HEK293T (cell line): ENCODE measurements around the gene RAPGEF1.
A peak's percentile ranks its signal among the peaks of the same experiment; 100 is the strongest.

ENCODE experiments used
- CTCF ChIA-PET: fragments of 350-600 bp; formaldehyde crosslinking; extraction: SDS; loops from one replicate; lab custom pipeline; 2021; ENCODE audit warnings: antibody characterized with exemption, inconsistent platforms; lab: Yijun Ruan, JAX
- POLR2A ChIA-PET: fragments of 350-600 bp; formaldehyde crosslinking; extraction: SDS; loops from one replicate; lab custom pipeline; 2020; ENCODE audit warnings: antibody characterized with exemption, inconsistent platforms; lab: Yijun Ruan, JAX
- DNase-seq: peaks from one replicate; pipeline ENCODE4 v3.0.0; 2012; ENCODE audit warnings: mixed read lengths; ENCODE audit errors: extremely low spot score
- ARNT ChIP-seq: fragments of 450-650 bp; IDR thresholded peaks from 2 replicates; pipeline ENCODE4 v1.6.1; 2017; ENCODE audit warnings: mild to moderate bottlenecking
- BHLHE40 ChIP-seq: fragments of 450-650 bp; IDR thresholded peaks from 2 replicates; pipeline ENCODE4 v1.6.1; 2016; ENCODE audit warnings: mild to moderate bottlenecking, moderate library complexity, borderline replicate concordance
- CTBP1 ChIP-seq: fragments of 450-650 bp; IDR thresholded peaks from 2 replicates; pipeline ENCODE4 v1.6.1; 2016; ENCODE audit warnings: borderline replicate concordance
- ELF4 ChIP-seq: fragments of 450-650 bp; IDR thresholded peaks from 2 replicates; pipeline ENCODE4 v1.6.1; 2017; ENCODE audit warnings: antibody characterized with exemption
- FOXA1 ChIP-seq: fragments of 450-650 bp; IDR thresholded peaks from 2 replicates; pipeline ENCODE4 v1.6.1; 2016; ENCODE audit warnings: mild to moderate bottlenecking
- FOXK2 ChIP-seq: fragments of 450-650 bp; IDR thresholded peaks from 2 replicates; pipeline ENCODE4 v1.6.1; 2016; ENCODE audit warnings: mild to moderate bottlenecking
- FOXM1 ChIP-seq: fragments of 450-650 bp; IDR thresholded peaks from 2 replicates; pipeline ENCODE4 v1.6.1; 2017; ENCODE audit warnings: mild to moderate bottlenecking, borderline replicate concordance
- HDGF ChIP-seq: fragments of 450-650 bp; IDR thresholded peaks from 2 replicates; pipeline ENCODE4 v1.6.1; 2017; ENCODE audit warnings: antibody characterized with exemption, borderline replicate concordance
- L3MBTL2 ChIP-seq: fragments of 450-650 bp; conservative IDR thresholded peaks from 2 replicates; pipeline ENCODE4 v1.6.1; 2016; ENCODE audit warnings: mild to moderate bottlenecking
- LEF1 ChIP-seq: fragments of 450-650 bp; IDR thresholded peaks from 2 replicates; pipeline ENCODE4 v1.6.1; 2017; ENCODE audit warnings: mild to moderate bottlenecking, borderline replicate concordance
- NFRKB ChIP-seq: fragments of 450-650 bp; IDR thresholded peaks from 2 replicates; pipeline ENCODE4 v1.6.1; 2016; ENCODE audit warnings: mild to moderate bottlenecking, moderate library complexity
- SP1 ChIP-seq: fragments of 450-650 bp; IDR thresholded peaks from 2 replicates; pipeline ENCODE4 v1.6.1; 2017
- SUZ12 ChIP-seq: fragments of 450-650 bp; IDR thresholded peaks from 2 replicates; pipeline ENCODE4 v1.6.1; 2016; ENCODE audit warnings: mild to moderate bottlenecking
- TARDBP ChIP-seq: fragments of 450-650 bp; IDR thresholded peaks from 2 replicates; pipeline ENCODE4 v1.6.1; 2016
- ZNF384 ChIP-seq: fragments of 450-650 bp; IDR thresholded peaks from 2 replicates; pipeline ENCODE4 v1.6.1; 2016
- TF ChIP-seq, protein P1 (sequence below): fragments of 450-650 bp; IDR thresholded peaks from 2 replicates; pipeline ENCODE4 v1.6.1; 2016

RAPGEF1 gene, protein sequence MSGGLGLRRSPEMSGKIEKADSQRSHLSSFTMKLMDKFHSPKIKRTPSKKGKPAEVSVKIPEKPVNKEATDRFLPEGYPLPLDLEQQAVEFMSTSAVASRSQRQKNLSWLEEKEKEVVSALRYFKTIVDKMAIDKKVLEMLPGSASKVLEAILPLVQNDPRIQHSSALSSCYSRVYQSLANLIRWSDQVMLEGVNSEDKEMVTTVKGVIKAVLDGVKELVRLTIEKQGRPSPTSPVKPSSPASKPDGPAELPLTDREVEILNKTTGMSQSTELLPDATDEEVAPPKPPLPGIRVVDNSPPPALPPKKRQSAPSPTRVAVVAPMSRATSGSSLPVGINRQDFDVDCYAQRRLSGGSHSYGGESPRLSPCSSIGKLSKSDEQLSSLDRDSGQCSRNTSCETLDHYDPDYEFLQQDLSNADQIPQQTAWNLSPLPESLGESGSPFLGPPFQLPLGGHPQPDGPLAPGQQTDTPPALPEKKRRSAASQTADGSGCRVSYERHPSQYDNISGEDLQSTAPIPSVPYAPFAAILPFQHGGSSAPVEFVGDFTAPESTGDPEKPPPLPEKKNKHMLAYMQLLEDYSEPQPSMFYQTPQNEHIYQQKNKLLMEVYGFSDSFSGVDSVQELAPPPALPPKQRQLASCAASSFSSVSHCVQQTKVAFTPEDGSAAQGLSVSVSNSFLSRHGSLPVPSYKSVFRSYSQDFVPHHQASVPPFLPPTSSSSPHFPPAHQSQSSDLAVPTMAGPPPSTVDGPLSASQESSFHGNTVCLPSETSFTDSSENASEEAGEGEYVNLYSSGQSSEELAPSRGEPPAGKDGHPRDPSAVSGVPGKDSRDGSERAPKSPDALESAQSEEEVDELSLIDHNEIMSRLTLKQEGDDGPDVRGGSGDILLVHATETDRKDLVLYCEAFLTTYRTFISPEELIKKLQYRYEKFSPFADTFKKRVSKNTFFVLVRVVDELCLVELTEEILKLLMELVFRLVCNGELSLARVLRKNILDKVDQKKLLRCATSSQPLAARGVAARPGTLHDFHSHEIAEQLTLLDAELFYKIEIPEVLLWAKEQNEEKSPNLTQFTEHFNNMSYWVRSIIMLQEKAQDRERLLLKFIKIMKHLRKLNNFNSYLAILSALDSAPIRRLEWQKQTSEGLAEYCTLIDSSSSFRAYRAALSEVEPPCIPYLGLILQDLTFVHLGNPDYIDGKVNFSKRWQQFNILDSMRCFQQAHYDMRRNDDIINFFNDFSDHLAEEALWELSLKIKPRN (N-terminal part only)

DNA sequence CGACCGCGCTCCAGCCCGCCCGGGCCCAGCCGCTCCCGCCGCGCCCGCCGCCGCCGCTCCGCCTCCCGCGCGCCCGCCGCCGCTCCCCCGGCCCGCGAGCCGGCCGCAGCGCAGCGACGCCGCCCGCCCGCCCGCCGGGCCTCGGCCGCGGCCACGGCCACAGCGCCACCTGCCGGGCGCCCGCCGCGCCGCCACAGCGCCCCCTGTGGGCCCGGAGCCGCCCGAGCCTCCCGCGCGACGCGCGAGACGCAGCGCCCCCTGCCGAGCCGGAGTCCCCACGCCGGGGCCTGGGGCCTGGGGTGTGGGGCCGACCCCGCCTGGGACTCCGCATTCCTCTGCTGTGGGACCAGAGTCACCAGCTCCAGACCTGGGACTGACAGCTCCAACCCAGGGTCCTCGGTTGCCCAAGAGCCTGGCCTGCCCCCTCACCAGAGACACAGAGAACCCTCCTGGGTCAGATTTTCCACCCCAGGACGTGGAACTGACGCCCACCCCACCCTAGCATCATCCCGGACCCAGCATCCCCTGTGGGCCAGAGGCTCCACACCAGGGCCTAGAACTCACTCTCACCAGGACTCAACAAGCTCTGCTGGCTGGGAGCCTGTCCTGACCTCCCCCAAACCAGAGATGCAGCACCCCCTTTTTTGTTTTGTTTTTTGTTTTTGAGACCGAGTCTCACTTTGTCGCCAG lies at the start of gene RAPGEF1:
Gene RAPGEF1, minus strand, starts transcription at position 118 of the 690 bp plus-strand sequence. CDS start 246 bp downstream, outside the sequence.
- POLR2A ChIA-PET, result interaction anchor here (1.0 kb wide), 1 partner anchor 141 kb away, joined by 3 read pairs; no protein-coding TSS in a partner anchor
- TF ChIP-seq ELF4, result no peak
- no peak for TF ChIP-seq SP1
- TF ChIP-seq ZNF384, result no peak
- no peak for TF ChIP-seq ARNT
- no peak for TF ChIP-seq BHLHE40
- TF ChIP-seq FOXK2, result no peak
- no peak for TF ChIP-seq FOXM1
- no peak for TF ChIP-seq LEF1
- no peak for TF ChIP-seq NFRKB
- no peak for TF ChIP-seq TARDBP
- TF ChIP-seq HDGF, result no peak
- TF ChIP-seq, protein P1, sequence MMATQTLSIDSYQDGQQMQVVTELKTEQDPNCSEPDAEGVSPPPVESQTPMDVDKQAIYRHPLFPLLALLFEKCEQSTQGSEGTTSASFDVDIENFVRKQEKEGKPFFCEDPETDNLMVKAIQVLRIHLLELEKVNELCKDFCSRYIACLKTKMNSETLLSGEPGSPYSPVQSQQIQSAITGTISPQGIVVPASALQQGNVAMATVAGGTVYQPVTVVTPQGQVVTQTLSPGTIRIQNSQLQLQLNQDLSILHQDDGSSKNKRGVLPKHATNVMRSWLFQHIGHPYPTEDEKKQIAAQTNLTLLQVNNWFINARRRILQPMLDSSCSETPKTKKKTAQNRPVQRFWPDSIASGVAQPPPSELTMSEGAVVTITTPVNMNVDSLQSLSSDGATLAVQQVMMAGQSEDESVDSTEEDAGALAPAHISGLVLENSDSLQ, result no peak
- TF ChIP-seq FOXA1, result no peak
- no peak for TF ChIP-seq SUZ12
- no peak for TF ChIP-seq CTBP1
- TF ChIP-seq L3MBTL2, result no peak
- CTCF ChIA-PET, result interaction anchor here (0.5 to 1.5 kb wide), 4 partner anchors 8 to 148 kb away, joined by 3 to 7 read pairs (median 3); no protein-coding TSS in a partner anchor
- peak; percentile 89 for DNase-seq

DNA sequence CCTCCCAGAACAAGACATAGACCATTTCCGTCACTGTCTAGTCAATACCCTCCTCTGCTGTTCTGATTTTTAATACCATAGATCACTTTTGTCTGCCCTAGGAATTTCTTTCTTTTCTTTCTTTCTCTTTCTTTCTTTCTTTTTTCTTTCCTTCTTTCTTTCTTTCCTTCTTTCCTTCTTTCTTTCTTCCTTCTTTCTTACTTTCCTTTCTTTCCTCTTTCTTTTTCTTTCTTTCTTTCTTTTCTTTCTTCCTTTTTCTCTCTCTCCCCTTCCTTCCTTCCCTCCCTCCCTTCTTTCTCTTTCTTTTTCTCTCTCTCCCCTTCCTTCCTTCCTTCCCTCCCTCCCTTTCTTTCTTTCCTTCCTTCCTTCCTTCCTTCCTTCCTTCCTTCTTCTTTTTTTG lies 49.0 kb upstream of the RAPGEF1 start:
- ChIA-PET POLR2A (no interaction called here), CTCF (no interaction called here)
- TF ChIP-seq ELF4 (no peak), FOXK2 (no peak), L3MBTL2 (no peak), BHLHE40 (no peak), CTBP1 (no peak), ARNT (no peak), SP1 (no peak), FOXM1 (no peak), SUZ12 (no peak), ZNF384 (no peak), FOXA1 (no peak), HDGF (no peak), TARDBP (no peak), LEF1 (no peak), NFRKB (no peak)
- TF ChIP-seq, protein P1, result no peak
- no peak for DNase-seq

DNA sequence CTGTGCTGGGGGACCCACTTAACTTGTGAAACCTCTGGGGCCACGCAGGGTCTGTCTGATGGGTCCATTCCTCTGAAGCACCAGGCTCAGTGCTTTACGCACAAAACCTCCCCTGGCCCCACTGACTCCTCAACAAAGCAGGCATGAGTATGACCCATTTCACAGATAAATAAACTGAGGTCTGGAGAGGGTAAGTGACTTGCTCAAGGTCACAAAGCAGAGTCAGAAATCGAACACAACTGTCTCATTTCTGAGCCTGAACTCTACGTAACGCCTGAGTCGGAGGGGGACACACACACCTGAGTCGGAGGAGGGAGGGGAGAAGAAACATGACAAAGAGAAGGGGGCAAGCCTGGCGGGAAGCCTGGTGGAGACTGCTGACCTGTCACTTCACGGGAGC lies 48.0 kb upstream of the RAPGEF1 start:
- TF ChIP-seq, protein P1, result no peak
- TF ChIP-seq BHLHE40 (no peak), ELF4 (no peak), HDGF (no peak), L3MBTL2 (no peak), LEF1 (no peak), ARNT (no peak), SP1 (no peak), FOXM1 (no peak), NFRKB (no peak), FOXA1 (no peak)
- CTCF ChIA-PET, result no interaction called here
- DNase-seq, result no peak
- POLR2A ChIA-PET, result no interaction called here

DNA sequence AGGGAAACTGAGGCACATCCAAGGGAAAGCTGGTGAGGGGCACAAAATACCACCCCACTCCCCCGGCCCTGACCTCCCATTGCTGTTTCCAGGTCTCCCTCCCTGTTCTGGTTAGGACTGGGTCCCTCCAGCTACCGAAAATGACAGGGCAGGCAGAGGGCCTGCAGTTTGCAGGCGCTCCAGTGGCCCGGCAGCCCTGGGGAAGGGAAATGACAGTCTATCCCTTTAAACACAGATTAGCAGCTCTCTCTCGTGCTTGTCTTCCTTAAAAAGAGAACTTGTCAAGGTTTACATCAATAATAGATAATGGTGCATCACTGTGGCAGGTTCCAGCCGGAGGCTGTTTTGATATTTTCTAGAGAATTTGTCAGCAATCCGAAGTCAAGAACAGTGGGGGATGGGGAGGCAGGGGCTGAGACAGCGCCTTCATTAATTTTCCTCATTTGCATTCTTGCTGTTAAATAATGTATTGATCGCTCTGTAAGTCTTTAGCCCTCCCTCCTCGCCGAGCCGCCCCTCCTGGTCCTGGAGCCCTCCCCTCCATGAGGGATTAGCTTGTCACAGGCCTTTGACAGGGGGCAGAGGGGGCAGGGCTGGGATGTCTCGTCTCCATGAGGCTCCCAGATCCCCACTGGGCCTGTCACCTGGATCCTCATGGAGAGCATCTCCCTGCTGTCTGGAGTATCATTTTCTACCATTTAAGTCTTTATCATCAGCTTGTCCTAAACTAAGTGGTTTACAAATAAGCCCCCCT lies 45.0 kb upstream of the RAPGEF1 start:
- ChIA-PET POLR2A (no interaction called here), CTCF (no interaction called here)
- no peak for TF ChIP-seq BHLHE40
- no peak for TF ChIP-seq LEF1
- no peak for TF ChIP-seq FOXK2
- no peak for TF ChIP-seq CTBP1
- no peak for TF ChIP-seq L3MBTL2
- TF ChIP-seq, protein P1, result no peak
- TF ChIP-seq ZNF384, result no peak
- no peak for TF ChIP-seq SP1
- TF ChIP-seq ARNT, result no peak
- TF ChIP-seq NFRKB, result no peak
- TF ChIP-seq HDGF, result no peak
- TF ChIP-seq SUZ12, result no peak
- TF ChIP-seq TARDBP, result no peak
- no peak for TF ChIP-seq FOXM1
- TF ChIP-seq FOXA1, result no peak
- TF ChIP-seq ELF4, result no peak
- DNase-seq, result no peak
